ENCODE data around the gene ITGB4. TPM values are rescaled to one million over a fixed set of nuclear protein-coding genes. Genes with fewer than 3 reads are reported as not detected.

Gene ITGB4
- total and polyA plus RNA-seq, 2 donors (not counting 3 experiments of a cell fraction or from before 2014, with no cell fraction given), result 4.2 to 6.7 TPM

DNA sequence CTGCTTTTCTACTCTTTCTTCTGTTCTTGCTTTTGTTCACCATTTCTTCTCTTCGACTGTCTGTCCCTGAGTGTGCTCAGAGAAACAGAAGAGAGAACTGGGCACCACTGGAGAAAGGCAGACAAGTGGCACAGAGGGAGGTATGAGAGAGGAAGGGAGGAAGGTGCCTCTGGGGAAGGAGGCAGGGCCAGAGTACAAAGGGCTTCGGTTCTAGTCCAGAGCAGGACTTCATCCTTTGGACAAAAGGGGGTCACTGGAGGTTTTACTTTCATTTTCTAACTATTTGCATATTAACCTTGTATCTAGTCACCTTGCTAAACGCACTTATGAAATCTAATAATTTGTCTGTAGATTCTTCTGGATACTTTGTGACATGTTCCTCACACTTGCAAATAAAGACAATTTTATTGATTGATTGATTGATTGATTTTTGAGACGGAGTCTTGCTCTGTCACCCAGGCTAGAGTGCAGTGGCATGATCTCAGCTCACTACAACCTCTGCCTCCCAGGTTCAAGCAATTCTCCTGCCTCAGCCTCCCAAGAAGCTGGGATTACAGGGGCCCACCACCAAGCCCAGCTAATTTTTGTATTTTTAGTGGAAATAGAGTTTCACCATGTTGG, 13.5 kb downstream of the ITGB4 start:
- Histone ChIP-seq H3K9ac (replicated peaks; ENCODE audit: extremely low read depth, insufficient read depth, low read length) (no peak overlapping the region), H3K36me3 (ENCODE audit: control insufficient read depth in 2 of 2, extremely low read depth in 1 of 2, insufficient read depth in 2 of 2, low read length in 2 of 2) (no peaks in the 10 kb centered on the region), H3K4me2 (ENCODE audit: insufficient read depth, low read length) (no peak overlapping the region), H3K9me3 (replicated peaks; ENCODE audit: control insufficient read depth, insufficient read depth, low read length) (no peaks in the 10 kb centered on the region), H3K9me1 (replicated peaks; ENCODE audit: control insufficient read depth, extremely low read depth, insufficient read depth, low read length) (no peaks in the 10 kb centered on the region), H2AFZ (ENCODE audit: low read depth, low read length) (no peak overlapping the region), H3K27ac (ENCODE audit: insufficient read depth, low read depth, low read length) (no peak overlapping the region), H3K79me2 (ENCODE audit: control insufficient read depth, insufficient read depth, low read length) (no peaks in the 10 kb centered on the region), H3K27me3 (ENCODE audit: control insufficient read depth in 2 of 2, insufficient read depth in 2 of 2, low read length in 2 of 2) (no peaks in the 10 kb centered on the region), H3K4me1 (ENCODE audit: control insufficient read depth, extremely low read depth, insufficient read depth, low read length) (no peaks in the 10 kb centered on the region), H4K20me1 (replicated peaks; ENCODE audit: control insufficient read depth, extremely low read depth, insufficient read depth, low read length) (no peaks in the 10 kb centered on the region), H3K4me3 (replicated peaks in 1 of 3; ENCODE audit: insufficient read depth in 1 of 3, low read depth in 1 of 3, low read length in 3 of 3) (no peak overlapping the region)
- intact Hi-C loops (cut with micrococcal nuclease) (no loop called here), dilution Hi-C loops (cut with MboI; ENCODE audit: extremely low pct_ligation_motif_present, low sequenced_read_pairs) (no loop called here)
- POLR2A ChIA-PET, result no interaction called here
- CTCF ChIA-PET, result interaction anchor here (1.1 to 2.7 kb wide), 3 partner anchors 55 to 102 kb away, joined by 5 to 7 read pairs (median 7); partner anchors contain the start of gene SMIM5
- BruUV-seq (replicated peaks), result no TSS peak
- no peak for FAIRE-seq
- no peak for DNase-seq (ENCODE audit: low read depth, low spot score)
- TF ChIP-seq, protein P1, sequence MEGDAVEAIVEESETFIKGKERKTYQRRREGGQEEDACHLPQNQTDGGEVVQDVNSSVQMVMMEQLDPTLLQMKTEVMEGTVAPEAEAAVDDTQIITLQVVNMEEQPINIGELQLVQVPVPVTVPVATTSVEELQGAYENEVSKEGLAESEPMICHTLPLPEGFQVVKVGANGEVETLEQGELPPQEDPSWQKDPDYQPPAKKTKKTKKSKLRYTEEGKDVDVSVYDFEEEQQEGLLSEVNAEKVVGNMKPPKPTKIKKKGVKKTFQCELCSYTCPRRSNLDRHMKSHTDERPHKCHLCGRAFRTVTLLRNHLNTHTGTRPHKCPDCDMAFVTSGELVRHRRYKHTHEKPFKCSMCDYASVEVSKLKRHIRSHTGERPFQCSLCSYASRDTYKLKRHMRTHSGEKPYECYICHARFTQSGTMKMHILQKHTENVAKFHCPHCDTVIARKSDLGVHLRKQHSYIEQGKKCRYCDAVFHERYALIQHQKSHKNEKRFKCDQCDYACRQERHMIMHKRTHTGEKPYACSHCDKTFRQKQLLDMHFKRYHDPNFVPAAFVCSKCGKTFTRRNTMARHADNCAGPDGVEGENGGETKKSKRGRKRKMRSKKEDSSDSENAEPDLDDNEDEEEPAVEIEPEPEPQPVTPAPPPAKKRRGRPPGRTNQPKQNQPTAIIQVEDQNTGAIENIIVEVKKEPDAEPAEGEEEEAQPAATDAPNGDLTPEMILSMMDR (IDR thresholded peaks at IDR 0.05; ENCODE audit: extremely low read depth in 1 of 2, insufficient read depth in 1 of 2, low read depth in 1 of 2, low read length in 2 of 2), result no peak
- no peak for TF ChIP-seq EZH2 (IDR thresholded peaks at IDR 0.05; ENCODE audit: borderline replicate concordance, low read depth, low read length, severe bottlenecking)
- TF ChIP-seq JUN (IDR thresholded peaks at IDR 0.05; ENCODE audit: borderline replicate concordance, insufficient read depth, insufficient read length, low read depth), result no peak
- TF ChIP-seq, protein P2, sequence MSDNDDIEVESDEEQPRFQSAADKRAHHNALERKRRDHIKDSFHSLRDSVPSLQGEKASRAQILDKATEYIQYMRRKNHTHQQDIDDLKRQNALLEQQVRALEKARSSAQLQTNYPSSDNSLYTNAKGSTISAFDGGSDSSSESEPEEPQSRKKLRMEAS (IDR thresholded peaks at IDR 0.05; ENCODE audit: insufficient read depth, insufficient read length), result no peak
- no peak for TF ChIP-seq POLR2AphosphoS5 (IDR thresholded peaks at IDR 0.05; ENCODE audit: insufficient read depth, low read depth, low read length)
- no peak for TF ChIP-seq GATA2 (IDR thresholded peaks at IDR 0.05; ENCODE audit: insufficient read depth, insufficient read length, low read depth, low read length)
- TF ChIP-seq MYC (IDR thresholded peaks at IDR 0.05; ENCODE audit: low read depth, low read length), result no peak
- TF ChIP-seq FOS (IDR thresholded peaks at IDR 0.05; ENCODE audit: borderline replicate concordance, insufficient read depth, low read length), result no peak
- TF ChIP-seq POLR2A (IDR thresholded peaks at IDR 0.05; ENCODE audit: low read depth, low read length), result no peak
